GM19328 (cell line): ENCODE measurements around the gene AKIP1.
"Not testable (repeated sequence)": the region's sequence is repeated elsewhere in the genome, so short reads cannot be mapped to it uniquely, and the experiment has no call there.

ENCODE experiments used
- ATAC-seq: cut with Tn5 transposase; IDR thresholded peaks from one replicate; pipeline ENCODE4 v1.9.1; 2021; ENCODE audit warnings: mild to moderate bottlenecking, moderate library complexity; ENCODE audit not compliant: unreplicated experiment

The AKIP1 gene

GRCh38 chr11:8914661-8915018 lies 3.7 kb downstream of the AKIP1 start:
- ATAC-seq = no peak

- no peak for ATAC-seq
Observed at GRCh38 chr11:8917157-8917825, 6.3 kb downstream of the AKIP1 start.

- ATAC-seq = no peak
Observed at GRCh38 chr11:8922691-8923090, 11.7 kb downstream of the AKIP1 start.

GRCh38 chr11:8925711-8926110 lies 14.7 kb downstream of the AKIP1 start:
- no peak for ATAC-seq

GRCh38 chr11:8926236-8926635 lies 15.2 kb downstream of the AKIP1 start:
- no peak for ATAC-seq

DNA sequence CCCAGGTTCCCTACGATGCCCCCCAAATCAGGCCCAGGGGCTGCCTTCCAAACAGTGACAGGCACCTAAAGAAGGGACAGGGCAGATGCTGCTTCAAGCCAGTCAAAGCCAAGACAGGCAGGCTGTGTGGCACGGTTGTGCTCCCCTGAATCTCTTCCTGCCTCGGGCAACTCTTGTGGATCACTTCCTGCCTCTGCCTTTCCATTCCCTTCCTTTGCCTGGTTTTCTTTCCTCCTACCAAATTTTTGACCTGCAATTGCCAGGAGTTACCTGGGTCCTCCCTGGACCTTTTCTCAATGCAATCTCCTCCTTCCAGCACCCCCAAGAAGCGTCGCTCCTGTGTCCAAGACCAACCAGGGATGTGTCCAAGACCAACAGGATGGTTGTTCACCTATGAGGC lies 16.2 kb downstream of the AKIP1 start:
- no peak for ATAC-seq

- no peak for ATAC-seq
Observed at GRCh38 chr11:8928205-8928604, 17.2 kb downstream of the AKIP1 start.

DNA sequence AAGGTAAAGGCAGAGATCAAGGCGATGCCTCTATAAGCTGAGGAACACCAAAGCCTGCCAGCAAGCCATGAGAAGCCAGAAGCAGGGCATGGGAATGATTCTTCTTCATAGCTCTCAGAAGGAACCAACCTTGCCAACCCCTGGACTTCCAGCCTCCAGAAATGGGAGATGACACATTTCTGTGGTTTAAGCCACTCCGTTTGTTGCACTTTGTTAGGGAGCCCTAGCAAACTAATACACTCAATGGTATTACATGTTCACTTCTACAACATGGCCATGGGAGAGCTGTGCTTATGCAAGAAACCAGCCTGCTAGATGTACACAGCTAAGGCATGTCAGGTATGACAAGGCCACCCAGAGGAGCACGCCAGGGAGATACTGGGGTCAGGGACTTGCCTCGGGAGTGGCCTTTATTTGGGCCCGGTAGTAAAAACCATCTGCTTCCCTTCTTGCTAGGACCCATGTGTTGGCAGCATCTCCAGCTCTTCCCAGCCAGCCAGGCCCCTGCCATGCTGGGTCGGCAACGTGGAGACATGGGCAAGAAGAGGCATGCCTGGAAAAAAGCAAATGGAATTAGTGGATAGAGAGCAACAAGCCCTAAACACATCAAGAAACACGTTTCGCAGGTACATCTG lies 18.1 kb downstream of the AKIP1 start:
- ATAC-seq = no peak

GRCh38 chr11:8930456-8931175 lies 19.6 kb downstream of the AKIP1 start:
- no peak for ATAC-seq

DNA sequence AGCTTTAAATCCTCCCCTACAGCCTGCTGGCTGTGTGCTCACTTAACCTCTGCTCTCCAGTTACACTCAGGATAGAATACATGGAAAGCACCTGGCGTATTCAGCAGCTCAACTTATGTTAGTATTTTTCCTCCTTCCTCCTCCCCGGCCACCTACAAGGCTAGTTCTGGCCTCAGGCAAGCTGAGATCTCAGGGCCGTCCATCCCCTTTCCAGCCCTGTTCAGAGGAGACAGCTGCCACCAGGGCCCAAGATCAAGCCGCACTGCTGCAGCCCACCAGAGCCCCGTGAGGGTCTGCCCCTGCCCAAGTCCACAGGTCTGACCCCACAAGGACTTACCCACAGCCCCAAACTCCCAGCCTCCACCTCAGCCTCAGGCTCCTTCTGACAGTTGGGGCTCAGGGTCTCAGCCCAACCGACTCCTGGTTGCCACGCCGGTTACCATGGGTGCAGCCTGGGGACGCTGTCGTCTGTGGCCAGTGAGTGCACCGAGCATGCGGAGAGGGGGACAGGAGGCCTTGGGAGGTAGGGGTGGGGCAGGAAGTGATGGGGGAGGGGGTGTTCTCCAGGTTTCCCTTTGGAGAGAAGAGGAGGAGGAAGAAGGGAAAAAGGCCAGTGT lies 21.7 kb downstream of the AKIP1 start, which contains the start of gene C11orf16:
Gene C11orf16, minus strand, starts transcription at position 384 of the 617 bp plus-strand sequence. CDS start 639 bp downstream, outside the sequence.
- ATAC-seq = no peak

- no peak for ATAC-seq
Observed at GRCh38 chr11:8933931-8934330, 22.9 kb downstream of the AKIP1 start.

DNA sequence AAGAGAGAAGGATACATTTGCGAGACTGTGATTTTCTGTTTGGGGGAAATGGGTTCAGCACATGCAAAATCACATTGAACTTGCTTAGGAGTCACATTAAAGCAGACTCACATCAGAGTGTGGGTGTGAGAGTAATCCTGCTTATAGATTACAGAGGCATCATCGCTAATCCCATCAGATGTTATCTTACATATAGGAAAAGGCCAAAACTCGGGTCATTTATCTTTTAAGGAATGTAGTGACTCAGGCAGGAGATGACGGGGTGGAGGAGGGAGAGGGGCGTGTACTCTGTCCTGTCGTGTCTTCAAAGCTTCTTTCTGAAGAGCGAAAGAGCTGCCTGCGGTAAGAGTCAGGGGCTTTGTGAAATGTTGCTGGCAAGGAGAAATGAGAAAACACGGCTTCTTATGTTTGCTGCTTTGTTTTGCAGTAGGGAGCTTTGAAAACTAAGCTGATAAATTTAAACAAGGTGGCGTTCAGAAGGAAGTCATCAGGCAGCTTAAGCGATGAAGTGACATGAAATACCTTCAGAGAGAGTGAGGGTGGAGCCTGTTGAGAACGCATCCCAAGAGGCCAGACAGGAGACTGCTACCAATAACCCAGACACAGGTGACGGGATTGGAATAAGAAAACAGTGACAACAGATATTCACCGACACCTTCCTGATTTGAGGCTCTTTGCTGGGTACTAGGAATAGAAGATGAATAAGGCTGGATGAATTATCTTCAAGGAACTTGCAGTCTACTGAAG lies 23.9 kb downstream of the AKIP1 start:
- no peak for ATAC-seq

DNA sequence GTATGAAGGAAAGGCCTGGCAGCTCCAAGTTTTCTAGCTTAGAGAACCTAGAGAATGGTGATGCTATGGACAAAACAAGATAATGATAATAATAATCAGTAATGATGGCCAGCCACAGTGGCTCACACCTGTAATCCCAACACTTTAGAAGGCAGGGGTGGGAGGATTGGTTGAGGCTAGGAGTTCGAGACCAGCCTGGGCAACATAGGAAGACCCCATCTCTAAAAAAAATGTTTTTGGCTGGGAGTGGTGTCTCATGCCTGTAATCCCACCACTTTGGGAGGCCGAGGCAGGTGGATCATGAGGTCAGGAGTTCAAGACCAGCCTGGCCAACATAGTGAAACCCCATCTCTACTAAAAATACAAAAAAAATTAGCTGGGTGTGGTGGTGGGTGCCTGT lies 24.8 kb downstream of the AKIP1 start:
- not testable (repeated sequence) for ATAC-seq

GRCh38 chr11:8937159-8937558 lies 26.2 kb downstream of the AKIP1 start:
- ATAC-seq = no peak

- no peak for ATAC-seq
Observed at GRCh38 chr11:8937659-8938058, 26.7 kb downstream of the AKIP1 start.

- no peak for ATAC-seq
Observed at GRCh38 chr11:8941341-8942103, 30.5 kb downstream of the AKIP1 start.

DNA sequence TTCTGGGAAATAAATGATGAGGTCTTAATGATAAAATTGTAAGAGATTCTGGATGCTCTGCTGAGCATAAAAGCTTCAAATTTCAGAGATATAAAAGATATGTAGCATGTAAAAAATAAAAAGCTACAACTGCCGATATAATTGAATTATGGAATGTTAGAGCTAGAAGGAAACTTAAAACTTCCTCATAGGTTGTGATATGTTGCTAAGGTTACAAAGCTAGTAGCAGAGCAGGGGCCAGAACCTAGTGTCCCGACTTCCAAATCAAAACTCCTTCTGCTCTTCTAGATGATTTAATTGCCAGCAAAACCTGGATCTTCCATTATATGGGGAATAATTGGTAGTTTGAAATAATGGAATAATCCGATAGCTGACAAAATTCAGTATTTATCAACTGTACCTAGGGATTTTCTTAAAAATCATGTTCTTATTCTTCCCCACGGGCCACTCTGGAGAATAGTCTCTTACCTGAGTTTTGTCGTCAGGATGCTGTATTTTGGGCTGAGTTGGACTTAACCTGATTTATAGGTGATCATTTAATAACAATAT lies 31.6 kb downstream of the AKIP1 start, which contains the start of gene ASCL3:
Gene ASCL3, minus strand, starts transcription at position 499 of the 549 bp plus-strand sequence. CDS start 4,855 bp downstream, outside the sequence.
- no peak for ATAC-seq

- no peak for ATAC-seq
Observed at GRCh38 chr11:8947230-8947943, 36.4 kb downstream of the AKIP1 start.

DNA sequence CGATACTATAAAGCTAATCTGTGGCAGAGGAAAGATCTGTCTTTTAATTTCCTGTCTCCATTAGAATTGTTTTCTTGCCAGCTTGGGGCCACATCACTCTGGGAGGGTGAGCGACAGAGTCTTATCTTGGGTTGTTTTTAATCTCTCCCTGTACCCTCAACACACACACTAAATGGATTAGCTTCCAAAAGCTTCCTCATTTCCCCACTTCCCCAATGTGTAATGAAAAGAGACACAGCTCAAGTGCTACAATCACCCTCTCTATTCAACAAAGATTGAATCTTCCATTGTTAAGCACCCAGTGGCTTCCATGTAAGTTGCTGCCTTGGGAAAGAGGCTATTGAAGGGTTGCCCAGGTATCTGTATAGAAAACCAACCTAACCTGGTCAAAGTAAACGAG lies 37.9 kb downstream of the AKIP1 start:
- no peak for ATAC-seq
